HL-60 (cell line): ENCODE measurements around the gene TMEM45A.

Experiments used
- DNase-seq, 2 experiments: peaks; one replicate each; pipeline ENCODE4 v3.0.0-alpha.2; 2010 to 2020; ENCODE audit warnings: low read depth in 1 of 2, low spot score in 1 of 2
- H3K27ac ChIP-seq: fragments of 250-450 bp; sonication (Bioruptor Pico); replicated peaks from 2 replicates; pipeline ENCODE4 v1.5.1; 2020; ENCODE audit warnings: mild to moderate bottlenecking, moderate library complexity
- H3K27me3 ChIP-seq: fragments of 250-450 bp; sonication (Bioruptor Pico); 2 replicates; pipeline ENCODE4 v1.5.1; 2021; ENCODE audit warnings: mild to moderate bottlenecking, moderate library complexity; ENCODE audit not compliant: insufficient read depth, poor library complexity, severe bottlenecking
- H3K4me3 ChIP-seq: replicated peaks from 2 replicates; pipeline ENCODE4 v1.5.1; 2011; ENCODE audit warnings: mild to moderate bottlenecking, control low read depth, low read length; ENCODE audit not compliant: insufficient read depth
- GABPA ChIP-seq: IDR thresholded peaks from 2 replicates; pipeline ENCODE4 v1.6.1; 2012; ENCODE audit warnings: low read depth
- POLR2AphosphoS5 ChIP-seq: IDR thresholded peaks from 2 replicates; pipeline ENCODE4 v1.6.1; 2012; ENCODE audit warnings: low read depth
- SPI1 ChIP-seq: IDR thresholded peaks from 2 replicates; pipeline ENCODE4 v1.6.1; 2012; ENCODE audit warnings: low read depth, mild to moderate bottlenecking, borderline replicate concordance
- TF ChIP-seq, protein P1 (sequence below): IDR thresholded peaks from one replicate; pipeline ENCODE4 v1.5.1; 2011; ENCODE audit warnings: low read length, control low read depth, inconsistent platforms; ENCODE audit not compliant: insufficient read depth
- TF ChIP-seq, protein P2 (sequence below): IDR thresholded peaks from 2 replicates; pipeline ENCODE4 v1.6.1; 2012; ENCODE audit warnings: low read depth; ENCODE audit not compliant: insufficient replicate concordance

TMEM45A gene

DNA sequence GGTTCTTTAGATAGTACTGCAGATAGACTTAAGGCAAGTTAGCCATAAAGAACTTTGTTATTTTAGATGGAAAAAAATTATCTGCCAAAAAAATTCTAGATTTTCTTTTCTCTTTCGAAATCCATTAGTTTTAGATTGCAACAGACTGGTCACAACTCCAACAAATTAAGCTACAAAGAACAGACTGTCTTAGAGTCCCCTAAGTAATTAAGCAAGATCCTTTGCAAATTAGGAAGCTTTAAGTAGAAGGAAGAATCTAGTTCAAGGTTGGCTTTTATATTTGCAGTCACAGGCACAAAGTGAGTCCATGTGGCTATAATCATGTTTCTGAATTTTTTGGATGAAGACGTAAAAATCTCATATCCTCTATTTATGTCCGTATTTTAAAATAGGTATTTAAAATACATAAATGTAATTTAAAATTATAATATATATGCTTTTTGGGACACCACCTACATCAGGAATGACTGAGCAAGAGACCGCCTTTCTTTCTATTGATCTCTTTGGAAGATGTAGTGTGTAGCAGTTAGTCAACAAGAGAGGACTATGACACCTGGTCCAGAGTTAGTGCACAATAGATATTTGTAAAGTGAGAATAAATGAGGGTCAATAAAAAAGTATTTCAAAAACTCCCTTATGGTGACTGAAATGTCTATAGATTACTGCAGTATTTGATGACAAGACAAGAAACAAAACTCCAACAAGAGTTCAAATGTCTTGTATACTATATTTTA, 34.4 kb downstream of the TMEM45A start:
- Histone ChIP-seq H3K27me3 (no peaks in the 10 kb centered on the region), H3K4me3 (no peak overlapping the region), H3K27ac (no peak overlapping the region)
- no peak for DNase-seq
- TF ChIP-seq, protein P1, sequence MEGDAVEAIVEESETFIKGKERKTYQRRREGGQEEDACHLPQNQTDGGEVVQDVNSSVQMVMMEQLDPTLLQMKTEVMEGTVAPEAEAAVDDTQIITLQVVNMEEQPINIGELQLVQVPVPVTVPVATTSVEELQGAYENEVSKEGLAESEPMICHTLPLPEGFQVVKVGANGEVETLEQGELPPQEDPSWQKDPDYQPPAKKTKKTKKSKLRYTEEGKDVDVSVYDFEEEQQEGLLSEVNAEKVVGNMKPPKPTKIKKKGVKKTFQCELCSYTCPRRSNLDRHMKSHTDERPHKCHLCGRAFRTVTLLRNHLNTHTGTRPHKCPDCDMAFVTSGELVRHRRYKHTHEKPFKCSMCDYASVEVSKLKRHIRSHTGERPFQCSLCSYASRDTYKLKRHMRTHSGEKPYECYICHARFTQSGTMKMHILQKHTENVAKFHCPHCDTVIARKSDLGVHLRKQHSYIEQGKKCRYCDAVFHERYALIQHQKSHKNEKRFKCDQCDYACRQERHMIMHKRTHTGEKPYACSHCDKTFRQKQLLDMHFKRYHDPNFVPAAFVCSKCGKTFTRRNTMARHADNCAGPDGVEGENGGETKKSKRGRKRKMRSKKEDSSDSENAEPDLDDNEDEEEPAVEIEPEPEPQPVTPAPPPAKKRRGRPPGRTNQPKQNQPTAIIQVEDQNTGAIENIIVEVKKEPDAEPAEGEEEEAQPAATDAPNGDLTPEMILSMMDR: no peak

DNA sequence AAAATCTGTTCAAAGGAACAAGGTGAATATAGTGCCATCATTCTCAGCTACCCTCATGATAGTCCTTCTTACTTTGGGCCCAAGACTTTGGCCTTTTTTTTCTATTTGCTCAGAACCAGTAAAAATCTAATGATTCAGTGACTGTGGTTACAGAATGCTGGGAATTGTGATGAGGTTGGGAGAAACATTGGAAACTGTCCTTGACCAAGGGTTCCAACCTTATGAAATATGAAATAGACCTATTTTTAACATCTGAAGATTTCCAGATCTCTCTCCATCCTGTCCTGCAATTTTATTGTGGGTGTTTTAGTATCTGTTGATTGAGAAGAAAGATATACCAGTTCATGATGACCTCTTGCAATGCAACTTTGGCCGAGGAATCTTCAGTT, 34.9 kb downstream of the TMEM45A start:
- TF ChIP-seq SPI1 (no peak), GABPA (no peak), POLR2AphosphoS5 (no peak)
- TF ChIP-seq, protein P2, sequence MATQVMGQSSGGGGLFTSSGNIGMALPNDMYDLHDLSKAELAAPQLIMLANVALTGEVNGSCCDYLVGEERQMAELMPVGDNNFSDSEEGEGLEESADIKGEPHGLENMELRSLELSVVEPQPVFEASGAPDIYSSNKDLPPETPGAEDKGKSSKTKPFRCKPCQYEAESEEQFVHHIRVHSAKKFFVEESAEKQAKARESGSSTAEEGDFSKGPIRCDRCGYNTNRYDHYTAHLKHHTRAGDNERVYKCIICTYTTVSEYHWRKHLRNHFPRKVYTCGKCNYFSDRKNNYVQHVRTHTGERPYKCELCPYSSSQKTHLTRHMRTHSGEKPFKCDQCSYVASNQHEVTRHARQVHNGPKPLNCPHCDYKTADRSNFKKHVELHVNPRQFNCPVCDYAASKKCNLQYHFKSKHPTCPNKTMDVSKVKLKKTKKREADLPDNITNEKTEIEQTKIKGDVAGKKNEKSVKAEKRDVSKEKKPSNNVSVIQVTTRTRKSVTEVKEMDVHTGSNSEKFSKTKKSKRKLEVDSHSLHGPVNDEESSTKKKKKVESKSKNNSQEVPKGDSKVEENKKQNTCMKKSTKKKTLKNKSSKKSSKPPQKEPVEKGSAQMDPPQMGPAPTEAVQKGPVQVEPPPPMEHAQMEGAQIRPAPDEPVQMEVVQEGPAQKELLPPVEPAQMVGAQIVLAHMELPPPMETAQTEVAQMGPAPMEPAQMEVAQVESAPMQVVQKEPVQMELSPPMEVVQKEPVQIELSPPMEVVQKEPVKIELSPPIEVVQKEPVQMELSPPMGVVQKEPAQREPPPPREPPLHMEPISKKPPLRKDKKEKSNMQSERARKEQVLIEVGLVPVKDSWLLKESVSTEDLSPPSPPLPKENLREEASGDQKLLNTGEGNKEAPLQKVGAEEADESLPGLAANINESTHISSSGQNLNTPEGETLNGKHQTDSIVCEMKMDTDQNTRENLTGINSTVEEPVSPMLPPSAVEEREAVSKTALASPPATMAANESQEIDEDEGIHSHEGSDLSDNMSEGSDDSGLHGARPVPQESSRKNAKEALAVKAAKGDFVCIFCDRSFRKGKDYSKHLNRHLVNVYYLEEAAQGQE: no peak
- TF ChIP-seq, protein P1: no peak
- Histone ChIP-seq H3K27me3 (no peaks in the 10 kb centered on the region), H3K27ac (no peak overlapping the region), H3K4me3 (no peak overlapping the region)
- no peak for DNase-seq

DNA sequence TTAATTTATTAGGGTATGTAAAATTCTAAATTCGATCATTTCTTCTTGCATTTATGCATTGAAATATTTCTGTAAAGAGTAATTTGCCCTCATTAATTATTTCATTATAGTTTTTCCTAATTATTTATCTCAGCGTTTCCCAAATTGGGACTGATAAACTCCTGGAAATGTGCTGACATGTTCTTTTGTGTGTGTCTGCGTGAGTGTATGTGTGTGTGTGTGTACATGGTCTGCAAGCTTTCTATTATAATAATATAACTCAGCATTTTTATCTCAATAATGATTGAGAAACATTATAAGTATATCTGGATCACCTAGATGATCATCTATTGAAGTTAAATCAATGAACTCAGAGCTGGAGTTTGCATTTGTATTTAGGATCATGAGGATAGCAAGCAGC, 38.7 kb downstream of the TMEM45A start:
- H3K27me3 ChIP-seq: no peaks in the 10 kb centered on the region
- no peak overlapping the region for H3K27ac ChIP-seq
- TF ChIP-seq SPI1 (no peak), GABPA (no peak), POLR2AphosphoS5 (no peak)
- TF ChIP-seq, protein P1: no peak
- H3K4me3 ChIP-seq: no peak overlapping the region
- no peak for DNase-seq

DNA sequence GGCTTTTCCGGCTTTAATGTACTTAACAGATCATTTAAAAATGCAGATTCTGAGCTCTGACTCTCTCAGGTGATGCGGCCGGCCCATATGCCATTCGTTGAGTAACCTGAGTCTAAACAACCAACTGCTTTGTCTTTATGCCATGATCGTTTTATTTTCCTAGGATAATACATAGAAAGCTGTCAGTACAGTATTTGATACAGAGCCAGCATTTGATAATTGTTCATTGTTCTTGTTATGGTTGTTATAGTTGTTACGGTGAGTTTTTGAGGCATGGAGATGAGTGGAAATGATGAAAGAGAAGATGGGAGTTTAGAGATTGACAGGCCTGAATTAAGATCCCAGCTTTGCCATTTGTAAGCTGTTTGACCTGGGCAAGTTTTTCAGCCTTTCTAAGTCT, 40.0 kb downstream of the TMEM45A start:
- H3K27me3 ChIP-seq: no peaks in the 10 kb centered on the region
- H3K4me3 ChIP-seq: no peak overlapping the region
- TF ChIP-seq POLR2AphosphoS5 (no peak), SPI1 (no peak), GABPA (no peak)
- TF ChIP-seq, protein P2: no peak
- TF ChIP-seq, protein P1: no peak
- no peak for DNase-seq
- H3K27ac ChIP-seq: no peak overlapping the region
